ENCODE results near the gene SORBS1. TPM values are rescaled to one million over a fixed set of nuclear protein-coding genes. Genes with fewer than 3 reads are reported as not detected.

SORBS1 gene
- total and polyA plus RNA-seq, 5 experiments from 2014 or later: 0.25 to 1.7 (median 0.49) TPM

GRCh38 chr10:95561864-95562177, 650 bp upstream of the SORBS1 start:
- no peaks in the 10 kb centered on the region for H3K36me3 Mint-ChIP-seq

GRCh38 chr10:95560278-95561176, 644 bp downstream of the SORBS1 start:
- ATAC-seq (peak; percentile 48 to 56), DNase-seq (peak; percentile 20 to 72 (median 42))
- Mint-ChIP-seq H3K9me3 (no peaks in the 10 kb centered on the region), H3K36me3 (no peaks in the 10 kb centered on the region), H3K4me3 (peak overlapping the region; percentile 98 to 100 (median 99)), H3K4me1 (peaks cover 11 to 18% (median 13%) of the 10 kb centered on the region in 4 donors), H3K27ac (peak overlapping the region; percentile 83 to 97 (median 94)), H3K27me3 (peaks cover 0 to 9% (median 1%) of the 10 kb centered on the region in 5 donors)
- POLR2A ChIA-PET: interaction anchor here (0.6 kb wide), 1 partner anchor 134 kb away, joined by 4 read pairs; no protein-coding TSS in a partner anchor

More at GRCh38 chr10:95561864-95562177, 650 bp upstream of the SORBS1 start:
- peak in 1 of 10 donors; percentile 4 for DNase-seq
- no peak for ATAC-seq
- no peaks in the 10 kb centered on the region for H3K9me3 Mint-ChIP-seq
- H3K4me1 Mint-ChIP-seq: peaks cover 11 to 18% (median 13%) of the 10 kb centered on the region in 4 donors
- peak overlapping the region; percentile 85 to 99 (median 90) for H3K4me3 Mint-ChIP-seq
- H3K27me3 Mint-ChIP-seq: peaks cover 0 to 10% (median 4%) of the 10 kb centered on the region in 5 donors
- POLR2A ChIA-PET: interaction anchor here (0.5 kb wide), 1 partner anchor 291 kb away, joined by 4 read pairs; no protein-coding TSS in a partner anchor
- peak overlapping the region in 8 of 10 donors; percentile 10 to 91 (median 78) for H3K27ac Mint-ChIP-seq

- Mint-ChIP-seq H3K27ac (peak overlapping the region in 7 of 10 donors; percentile 33 to 97 (median 91)), H3K9me3 (no peaks in the 10 kb centered on the region), H3K36me3 (no peaks in the 10 kb centered on the region), H3K4me3 (peak overlapping the region; percentile 98 to 100 (median 99)), H3K4me1 (peaks cover 11 to 18% (median 13%) of the 10 kb centered on the region in 4 donors), H3K27me3 (peaks cover 0 to 9% (median 1%) of the 10 kb centered on the region in 5 donors)
- ATAC-seq: no peak
- POLR2A ChIA-PET: no interaction called here
- DNase-seq: no peak
These were observed 1.3 kb downstream of the SORBS1 start for GRCh38 chr10:95559896-95560277.

GRCh38 chr10:95559471-95559870, 1.7 kb downstream of the SORBS1 start:
- peak overlapping the region in 5 of 10 donors; percentile 33 to 91 (median 61) for H3K27ac Mint-ChIP-seq
- no peaks in the 10 kb centered on the region for H3K36me3 Mint-ChIP-seq
- no peaks in the 10 kb centered on the region for H3K9me3 Mint-ChIP-seq
- DNase-seq: no peak
- no peak for ATAC-seq
- H3K4me1 Mint-ChIP-seq: peaks cover 11 to 18% (median 13%) of the 10 kb centered on the region in 4 donors
- POLR2A ChIA-PET: interaction anchor here (0.6 kb wide), 1 partner anchor 1527 kb away, joined by 3 read pairs; no protein-coding TSS in a partner anchor
- peaks cover 0 to 9% (median 1%) of the 10 kb centered on the region in 5 donors for H3K27me3 Mint-ChIP-seq
- peak overlapping the region; percentile 61 to 100 (median 79) for H3K4me3 Mint-ChIP-seq

- peak overlapping the region in 6 of 10 donors; percentile 15 to 100 (median 46) for H3K4me3 Mint-ChIP-seq
- H3K36me3 Mint-ChIP-seq: no peaks in the 10 kb centered on the region
- POLR2A ChIA-PET: interaction anchor here (0.6 kb wide), 1 partner anchor 1528 kb away, joined by 3 read pairs; no protein-coding TSS in a partner anchor
- no peaks in the 10 kb centered on the region for H3K9me3 Mint-ChIP-seq
- ATAC-seq: no peak
- H3K4me1 Mint-ChIP-seq: peaks cover 11 to 18% (median 13%) of the 10 kb centered on the region in 4 donors
- H3K27ac Mint-ChIP-seq: peak overlapping the region in 1 of 10 donors; percentile 13
- peaks cover 0 to 9% (median 1%) of the 10 kb centered on the region in 5 donors for H3K27me3 Mint-ChIP-seq
- no peak for DNase-seq
These were observed 2.4 kb downstream of the SORBS1 start for GRCh38 chr10:95558593-95559320.

GRCh38 chr10:95556994-95557767, 4.0 kb downstream of the SORBS1 start:
- POLR2A ChIA-PET: no interaction called here
- Mint-ChIP-seq H3K4me1 (peaks cover 9 to 16% (median 12%) of the 10 kb centered on the region in 4 donors), H3K27me3 (peaks cover 0 to 9% (median 1%) of the 10 kb centered on the region in 5 donors), H3K36me3 (peaks cover 0 to 4% (median 0%) of the 10 kb centered on the region in 3 donors), H3K27ac (no peak overlapping the region), H3K9me3 (peaks cover 0 to 4% (median 0%) of the 10 kb centered on the region in 9 donors), H3K4me3 (no peak overlapping the region)
- DNase-seq (no peak), ATAC-seq (no peak)

GRCh38 chr10:95553674-95554073, 7.5 kb downstream of the SORBS1 start:
- no peaks in the 10 kb centered on the region for H3K4me1 Mint-ChIP-seq

GRCh38 chr10:95552679-95553342, 8.4 kb downstream of the SORBS1 start:
- no peak for DNase-seq
- peaks cover 0 to 6% (median 4%) of the 10 kb centered on the region in 5 donors for H3K27me3 Mint-ChIP-seq
- POLR2A ChIA-PET: interaction anchor here (0.6 kb wide), 1 partner anchor 53 kb away, joined by 4 read pairs; no protein-coding TSS in a partner anchor
- no peak overlapping the region for H3K4me3 Mint-ChIP-seq
- no peak overlapping the region for H3K27ac Mint-ChIP-seq
- peaks cover 0 to 4% (median 0%) of the 10 kb centered on the region in 9 donors for H3K9me3 Mint-ChIP-seq
- peaks cover 0 to 4% (median 0%) of the 10 kb centered on the region in 3 donors for H3K36me3 Mint-ChIP-seq
- ATAC-seq: no peak
- no peaks in the 10 kb centered on the region for H3K4me1 Mint-ChIP-seq

More at GRCh38 chr10:95553674-95554073, 7.5 kb downstream of the SORBS1 start:
- Mint-ChIP-seq H3K27ac (peak overlapping the region in 1 of 10 donors; percentile 1), H3K36me3 (peaks cover 0 to 4% (median 0%) of the 10 kb centered on the region in 3 donors), H3K9me3 (peaks cover 0 to 4% (median 0%) of the 10 kb centered on the region in 9 donors), H3K4me3 (no peak overlapping the region), H3K27me3 (peaks cover 0 to 8% (median 3%) of the 10 kb centered on the region in 5 donors)
- ATAC-seq: no peak
- DNase-seq: no peak
- POLR2A ChIA-PET: no interaction called here

- Mint-ChIP-seq H3K36me3 (peaks cover 0 to 4% (median 0%) of the 10 kb centered on the region in 3 donors), H3K27me3 (peaks cover 0 to 4% (median 4%) of the 10 kb centered on the region in 5 donors), H3K27ac (peak overlapping the region in 1 of 10 donors; percentile 0), H3K4me3 (no peak overlapping the region), H3K9me3 (peaks cover 0 to 4% (median 0%) of the 10 kb centered on the region in 9 donors), H3K4me1 (no peaks in the 10 kb centered on the region)
- POLR2A ChIA-PET: no interaction called here
- no peak for ATAC-seq
- no peak for DNase-seq
These were observed 11.0 kb downstream of the SORBS1 start for GRCh38 chr10:95550073-95550672.

- Mint-ChIP-seq H3K36me3 (peaks cover 0 to 4% (median 0%) of the 10 kb centered on the region in 3 donors), H3K27me3 (peaks cover 0 to 4% (median 4%) of the 10 kb centered on the region in 5 donors), H3K27ac (no peak overlapping the region), H3K4me1 (no peaks in the 10 kb centered on the region), H3K9me3 (peaks cover 0 to 4% (median 0%) of the 10 kb centered on the region in 9 donors), H3K4me3 (no peak overlapping the region)
- POLR2A ChIA-PET: no interaction called here
- ATAC-seq: no peak
- no peak for DNase-seq
These were observed 13.3 kb downstream of the SORBS1 start for GRCh38 chr10:95547791-95548435.

- H3K27ac Mint-ChIP-seq: peak overlapping the region in 1 of 10 donors; percentile 29
- POLR2A ChIA-PET: no interaction called here
- DNase-seq: no peak
- peaks cover 0 to 1% (median 0%) of the 10 kb centered on the region in 9 donors for H3K9me3 Mint-ChIP-seq
- ATAC-seq: no peak
- no peak overlapping the region for H3K4me3 Mint-ChIP-seq
- no peaks in the 10 kb centered on the region for H3K36me3 Mint-ChIP-seq
- H3K4me1 Mint-ChIP-seq: no peaks in the 10 kb centered on the region
- H3K27me3 Mint-ChIP-seq: peaks cover 0 to 4% (median 4%) of the 10 kb centered on the region in 5 donors
These were observed 14.0 kb downstream of the SORBS1 start for GRCh38 chr10:95547197-95547596.
